HG03460 (cell line): Measurements from ENCODE around the gene KAT6B.

Experiments used
- ATAC-seq: cut with Tn5 transposase; IDR thresholded peaks from one replicate; pipeline ENCODE4 v1.9.1; 2021; ENCODE audit not compliant: unreplicated experiment

KAT6B gene

GRCh38 chr10:74822521-74823089, 3.8 kb upstream of the KAT6B start:
- ATAC-seq: no peak

- no peak for ATAC-seq
These were observed 2.6 kb upstream of the KAT6B start for GRCh38 chr10:74823791-74824183.

GRCh38 chr10:74824184-74824899, 2.1 kb upstream of the KAT6B start:
- ATAC-seq: no peak

DNA sequence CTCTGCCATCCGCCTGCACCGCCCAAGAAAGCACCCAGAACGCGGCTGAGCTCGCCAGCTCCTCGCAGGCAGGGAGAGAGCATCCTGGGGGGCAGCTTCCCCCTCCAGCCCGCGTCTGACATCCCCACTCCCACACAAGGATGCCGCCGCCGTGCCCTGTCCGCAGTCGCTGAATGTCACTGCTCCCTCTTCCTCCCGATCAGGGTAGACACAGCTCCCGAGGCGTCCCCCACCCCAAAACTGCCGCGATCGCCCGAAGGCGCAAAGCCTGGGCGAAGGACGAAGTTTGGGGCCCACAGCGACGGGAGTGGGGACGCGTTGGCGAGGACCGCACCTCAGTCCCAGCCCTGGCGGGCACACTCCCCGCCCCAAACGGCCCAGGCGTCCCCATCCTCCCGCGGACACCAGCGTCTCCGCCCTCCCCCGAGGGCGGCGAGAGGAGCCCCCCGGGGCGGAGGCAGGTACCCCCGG, 1.5 kb upstream of the KAT6B start:
- no peak for ATAC-seq

GRCh38 chr10:74825371-74826141, 844 bp upstream of the KAT6B start:
- ATAC-seq: no peak

GRCh38 chr10:74827045-74827441, 643 bp downstream of the KAT6B start:
- no peak for ATAC-seq

GRCh38 chr10:74827694-74828093, 1.3 kb downstream of the KAT6B start:
- no peak for ATAC-seq

DNA sequence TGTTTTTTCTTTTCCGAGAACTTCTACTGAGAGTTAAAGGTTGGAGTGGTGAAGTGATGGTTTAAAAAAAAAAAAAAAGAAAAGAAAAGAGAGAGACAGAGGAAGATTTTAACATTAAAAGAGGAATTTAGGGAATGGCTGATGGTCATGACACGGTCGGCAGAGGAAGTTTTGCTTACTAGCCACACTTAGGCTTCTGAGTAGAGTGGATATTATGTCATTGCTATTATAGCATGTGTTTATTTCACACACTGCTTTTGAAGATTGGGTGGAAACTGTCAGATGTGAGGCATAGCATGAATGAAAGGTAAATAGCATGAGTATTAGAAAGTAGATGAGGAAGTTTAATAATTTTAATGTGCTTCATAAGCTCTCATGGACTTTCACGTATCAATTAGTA, 2.5 kb downstream of the KAT6B start:
- ATAC-seq: no peak

- no peak for ATAC-seq
These were observed 5.2 kb downstream of the KAT6B start for GRCh38 chr10:74831518-74832120.

- no peak for ATAC-seq
These were observed 9.6 kb downstream of the KAT6B start for GRCh38 chr10:74835963-74836362.

GRCh38 chr10:74836877-74837276, 10.5 kb downstream of the KAT6B start:
- ATAC-seq: no peak

- ATAC-seq: no peak
These were observed 11.3 kb downstream of the KAT6B start for GRCh38 chr10:74837743-74838142.

DNA sequence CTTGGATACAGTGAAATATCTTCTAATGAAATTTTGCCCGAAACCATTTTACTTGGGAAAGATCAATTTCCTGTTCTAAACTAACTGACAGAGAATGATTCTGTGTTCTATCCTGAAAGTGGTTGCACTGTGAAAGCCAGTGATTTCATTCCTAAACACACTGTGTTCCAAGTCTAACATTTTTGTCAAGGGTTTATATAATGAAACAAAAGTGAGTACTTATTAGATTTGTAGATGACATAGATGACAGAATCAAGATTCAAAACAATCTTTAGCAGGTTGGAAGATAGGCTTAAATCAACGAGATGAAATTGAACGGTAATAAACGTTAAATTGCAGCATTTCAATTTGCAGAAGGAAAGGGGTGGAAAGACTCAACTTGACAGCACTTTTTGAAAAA, 13.3 kb downstream of the KAT6B start:
- ATAC-seq: no peak

DNA sequence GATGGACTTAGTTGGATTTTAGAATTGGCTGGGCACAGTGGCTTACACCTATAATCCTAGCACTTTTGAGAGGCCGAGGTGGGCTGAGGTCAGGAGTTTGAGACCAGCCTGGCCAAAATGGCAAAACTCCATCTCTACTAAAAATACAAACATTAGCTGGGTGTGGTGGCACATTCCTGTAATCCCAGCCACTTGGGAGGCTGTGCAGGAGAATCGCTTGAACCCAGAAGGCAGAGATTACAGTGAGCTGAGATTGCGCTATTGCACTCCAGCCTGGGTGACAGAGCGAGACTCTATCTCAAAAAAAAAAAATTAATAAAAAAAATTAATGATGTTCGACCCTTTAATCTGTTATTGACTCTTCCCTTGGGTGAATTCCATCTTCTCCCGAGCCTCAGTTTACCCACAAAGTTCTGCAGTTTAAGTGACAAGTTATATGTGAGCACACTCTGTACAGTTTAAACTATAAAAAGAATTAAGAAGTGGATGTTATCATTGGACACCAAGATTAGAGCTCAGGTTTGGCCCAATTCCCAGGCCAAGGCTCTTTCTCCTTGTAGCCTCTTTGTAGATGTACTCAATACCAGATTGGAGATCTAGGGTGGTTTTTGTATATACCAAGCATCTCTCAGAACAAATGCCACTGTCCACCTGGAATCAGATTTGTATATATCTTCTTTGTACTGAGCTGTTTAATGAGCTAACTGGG, 15.0 kb downstream of the KAT6B start:
- no peak for ATAC-seq

- no peak for ATAC-seq
These were observed 16.0 kb downstream of the KAT6B start for GRCh38 chr10:74842301-74842954.

DNA sequence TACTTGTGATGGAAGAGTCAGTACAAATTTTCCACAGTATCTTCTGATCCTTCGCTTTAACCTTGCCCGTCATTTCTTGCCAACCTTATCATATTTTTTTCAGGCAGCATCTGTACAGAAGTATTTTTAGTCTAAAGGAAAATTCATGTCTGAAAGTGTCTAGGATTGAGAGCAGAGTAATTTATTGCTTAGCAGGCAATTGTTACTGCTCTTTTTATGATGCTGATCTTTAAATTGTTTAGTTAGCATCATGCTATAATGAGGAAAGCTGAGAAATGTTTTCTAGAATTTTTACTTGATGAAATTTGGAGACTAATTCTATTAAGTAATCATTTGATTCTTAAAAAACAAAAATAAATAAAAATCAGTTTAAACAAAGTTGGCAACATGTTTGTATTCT, 20.6 kb downstream of the KAT6B start:
- ATAC-seq: no peak

DNA sequence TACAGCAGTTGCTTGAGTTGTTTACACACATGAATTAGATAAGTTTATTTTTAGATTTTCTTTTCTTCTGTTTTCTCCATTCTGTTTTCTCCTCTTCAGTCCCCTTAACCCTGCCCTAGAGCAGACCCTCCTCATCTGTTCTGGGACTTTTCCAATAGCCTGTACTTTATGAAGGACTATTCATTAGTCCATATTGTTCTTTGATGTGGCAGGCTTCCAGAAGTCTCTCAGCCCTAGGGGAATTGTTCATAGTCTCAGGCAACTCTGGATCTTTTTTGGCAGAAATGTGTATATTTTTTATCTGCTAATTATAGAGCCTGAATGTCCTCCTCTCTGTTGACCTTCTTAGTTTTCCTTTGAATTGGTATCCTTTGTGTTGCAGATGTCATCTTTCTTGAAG, 25.4 kb downstream of the KAT6B start:
- no peak for ATAC-seq

GRCh38 chr10:74852381-74852780, 26.0 kb downstream of the KAT6B start:
- ATAC-seq: no peak

DNA sequence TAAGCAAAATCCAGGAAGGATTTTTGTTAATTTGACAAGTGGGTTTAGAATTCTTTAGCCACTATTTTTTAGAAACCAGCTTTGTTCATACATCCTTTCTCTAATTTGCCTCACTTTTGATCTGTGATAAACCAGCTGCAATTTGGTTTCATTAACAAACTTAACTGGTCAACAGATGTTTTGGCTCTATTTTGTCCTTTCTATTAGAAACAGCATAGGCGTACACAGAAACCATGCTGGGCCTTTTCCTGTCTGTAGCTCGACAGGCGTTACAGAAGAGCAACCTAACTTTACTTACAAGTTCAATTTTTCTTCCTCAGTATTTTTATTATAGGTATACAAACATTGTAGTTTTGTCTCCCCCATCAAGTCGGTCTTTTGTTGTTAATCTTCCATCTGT, 28.2 kb downstream of the KAT6B start:
- ATAC-seq: no peak

- ATAC-seq: peak; percentile 54
These were observed 28.6 kb downstream of the KAT6B start for GRCh38 chr10:74855027-74855426.

DNA sequence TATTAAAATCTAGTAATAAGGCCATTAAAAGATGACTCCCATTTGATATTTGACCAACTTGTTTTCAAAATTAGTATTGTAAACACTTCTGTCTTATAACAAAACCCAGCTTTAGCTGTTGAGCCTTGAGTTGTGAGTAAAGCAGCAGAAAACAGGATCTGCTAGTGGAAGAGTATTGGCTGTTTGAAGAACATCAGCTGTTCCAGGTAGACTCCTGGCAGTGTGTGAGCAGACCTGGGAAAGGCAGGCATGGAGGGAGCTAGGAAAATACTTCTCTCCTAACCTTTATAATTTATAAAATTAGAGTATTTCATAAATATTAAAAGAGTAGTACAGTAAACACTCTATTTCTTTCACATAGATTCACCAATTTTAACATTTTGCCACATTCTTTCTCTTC, 29.0 kb downstream of the KAT6B start:
- ATAC-seq: no peak
